NCI-H82 treated with DMSO at 0.1 percent for 48 hours (cell line): Measurements from ENCODE around the gene NDUFAF8.
"Not testable (repeated sequence)": the region's sequence is repeated elsewhere in the genome, so short reads cannot be mapped to it uniquely, and the experiment has no call there.

Source experiments
- DNase-seq: peaks from one replicate; lab custom pipeline; 2025; ENCODE audit not compliant: unreplicated experiment; lab: John Stamatoyannopoulos, UW

Gene NDUFAF8

DNA sequence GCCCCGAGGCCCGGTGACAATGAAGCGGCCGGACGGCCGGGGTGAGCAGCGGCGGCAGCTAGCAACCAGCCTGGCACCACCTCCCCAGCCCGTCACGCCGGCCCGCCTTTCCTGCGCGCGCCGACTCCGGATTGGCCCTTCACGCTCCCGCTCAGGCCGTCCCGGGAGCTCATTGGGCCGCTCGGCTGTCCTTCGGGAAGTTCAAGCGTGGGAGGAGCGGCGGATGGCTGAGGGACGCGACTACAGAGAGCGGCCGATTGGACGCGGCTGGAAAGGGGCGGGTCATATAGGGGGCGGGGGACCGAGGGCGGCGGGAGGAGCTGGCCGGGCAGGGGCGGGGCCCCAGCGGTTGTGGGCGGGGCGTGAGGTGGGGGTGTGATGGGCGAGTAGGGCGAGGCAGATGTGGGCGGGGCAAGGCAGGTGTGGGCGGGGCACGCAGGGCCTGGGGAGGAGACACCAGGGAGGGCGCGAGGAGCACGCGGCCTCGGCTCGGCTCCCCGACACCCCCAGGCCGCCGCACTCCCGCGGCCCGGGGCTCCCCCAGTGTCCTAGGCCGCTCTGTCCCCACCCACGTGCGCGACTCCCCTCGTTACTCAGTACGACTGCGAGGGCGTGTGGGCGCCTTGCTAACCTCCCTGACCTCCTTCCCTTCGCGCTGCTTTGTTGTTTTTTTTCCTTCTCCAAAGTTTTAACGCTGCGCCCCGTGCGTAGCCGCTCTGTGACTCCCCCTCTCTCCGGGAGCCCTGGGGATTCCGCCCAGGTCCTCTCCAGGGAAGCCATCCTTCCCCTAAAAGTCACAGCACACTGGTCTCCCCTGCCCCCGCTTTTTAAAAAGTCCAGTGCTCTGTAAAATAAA is 16.0 kb upstream of the NDUFAF8 start, which contains the start of gene CEP131:
CEP131 (minus strand) TSS at position 60 of the 856 bp plus-strand sequence. CDS start 2,909 bp downstream, outside the sequence.
- peak; percentile 91 for DNase-seq

DNA sequence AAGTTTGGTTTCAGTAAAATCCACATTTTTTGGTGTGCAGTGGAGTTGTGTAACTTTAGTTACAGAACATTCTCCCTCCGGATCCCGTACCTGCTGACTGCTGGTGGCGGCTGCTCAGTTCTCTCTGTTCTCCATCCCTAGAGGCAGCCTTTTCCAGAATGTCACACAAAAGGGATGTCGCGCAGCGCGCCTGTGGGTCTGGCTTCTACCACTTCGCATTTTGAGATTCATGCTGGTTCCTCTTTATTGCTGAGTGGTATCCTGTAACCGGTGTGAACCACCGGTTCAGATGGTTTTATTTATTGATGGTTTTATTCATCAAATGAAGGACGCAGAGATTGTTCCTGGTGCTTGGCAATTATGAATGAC is 15.4 kb upstream of the NDUFAF8 start:
- no peak for DNase-seq

DNA sequence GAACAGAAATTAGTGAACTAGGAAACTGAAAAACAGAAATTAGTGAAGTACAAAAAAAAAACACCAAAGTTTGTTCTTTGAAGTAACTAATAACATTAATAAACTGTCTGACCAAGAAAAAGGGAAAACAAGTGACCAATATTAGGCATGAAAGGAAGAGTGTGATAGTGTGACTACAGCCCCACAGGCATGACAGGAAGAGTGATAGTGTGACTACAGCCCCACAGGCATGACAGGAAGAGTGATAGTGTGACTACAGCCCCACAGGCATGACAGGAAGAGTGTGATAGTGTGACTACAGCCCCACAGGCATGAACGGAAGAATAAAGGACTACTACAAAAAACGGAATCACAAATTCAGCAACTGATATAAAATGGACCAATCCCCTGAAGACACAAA is 11.5 kb upstream of the NDUFAF8 start:
- DNase-seq = not testable (repeated sequence)

DNA sequence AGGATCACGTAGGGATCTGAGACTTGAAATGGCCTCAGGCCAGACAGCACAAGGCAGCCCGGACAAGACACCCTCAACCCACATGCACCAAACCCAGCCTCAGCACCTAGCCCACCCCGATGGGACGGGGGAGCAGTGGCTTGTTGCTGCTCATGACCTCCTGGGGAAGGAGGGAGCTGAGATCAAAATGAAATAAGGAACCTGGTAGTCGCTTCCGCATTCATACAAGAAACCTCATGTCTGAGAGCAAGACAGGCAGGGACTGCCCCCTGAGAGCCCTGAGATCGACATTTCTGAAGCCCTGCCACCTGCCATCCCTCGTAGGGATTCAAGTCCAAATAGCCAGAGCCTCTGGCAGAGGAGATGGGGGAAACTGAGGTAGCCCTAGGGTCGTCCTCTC is 10.7 kb upstream of the NDUFAF8 start:
- DNase-seq = no peak

DNA sequence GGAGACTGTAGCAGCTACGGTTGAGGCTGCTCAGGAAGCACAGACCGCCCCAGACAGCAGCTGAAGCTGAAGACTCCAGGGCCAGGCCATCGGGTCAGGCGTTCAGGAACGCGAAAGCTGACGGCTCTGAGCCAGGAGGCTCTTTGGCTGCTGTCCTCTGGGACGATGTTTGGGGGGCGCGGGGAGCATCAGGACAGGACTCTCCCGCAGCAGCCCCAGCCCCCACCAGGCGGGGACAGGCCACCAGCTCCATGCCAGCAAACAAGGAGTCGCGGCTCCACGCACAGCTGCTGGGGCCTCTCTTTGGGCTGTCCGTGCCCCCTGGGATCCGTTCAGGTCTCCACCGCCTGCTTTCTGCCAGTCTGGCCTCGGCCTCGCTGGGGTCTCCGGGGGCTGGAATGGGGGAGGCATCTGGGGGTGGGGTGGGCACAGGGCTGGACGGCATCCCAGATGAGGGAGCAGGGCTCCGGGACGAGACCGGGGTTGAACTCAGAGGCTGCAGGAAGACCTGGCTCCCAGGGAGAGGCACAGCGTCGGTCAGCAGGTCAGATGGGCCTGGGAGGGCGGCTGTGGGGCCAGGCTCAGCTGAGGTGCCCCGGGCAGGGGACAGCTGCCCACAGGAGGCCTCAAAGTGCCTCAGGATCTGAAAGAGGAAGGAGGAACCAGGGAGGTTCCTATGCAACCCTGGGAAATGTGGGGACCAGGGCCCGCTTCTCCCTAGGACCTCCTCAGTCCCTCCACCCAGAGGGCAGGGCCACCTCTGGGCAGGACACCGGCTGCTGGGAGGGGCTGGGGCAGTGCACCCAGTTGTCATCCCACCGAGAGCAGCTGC is 10.1 kb upstream of the NDUFAF8 start:
- DNase-seq = no peak

DNA sequence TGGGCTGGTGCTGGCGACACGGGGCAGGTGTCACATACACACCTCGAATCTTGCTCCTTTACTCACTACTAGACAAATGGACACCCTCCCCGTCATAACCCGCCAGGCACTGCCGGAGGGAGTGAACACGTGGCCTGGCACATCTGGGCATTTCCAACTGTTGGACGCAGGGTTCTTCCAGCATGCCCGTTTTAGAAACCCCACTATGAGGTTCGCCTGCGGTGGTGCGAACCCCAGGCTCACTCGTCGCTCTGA is 9.5 kb upstream of the NDUFAF8 start:
- DNase-seq = no peak

DNA sequence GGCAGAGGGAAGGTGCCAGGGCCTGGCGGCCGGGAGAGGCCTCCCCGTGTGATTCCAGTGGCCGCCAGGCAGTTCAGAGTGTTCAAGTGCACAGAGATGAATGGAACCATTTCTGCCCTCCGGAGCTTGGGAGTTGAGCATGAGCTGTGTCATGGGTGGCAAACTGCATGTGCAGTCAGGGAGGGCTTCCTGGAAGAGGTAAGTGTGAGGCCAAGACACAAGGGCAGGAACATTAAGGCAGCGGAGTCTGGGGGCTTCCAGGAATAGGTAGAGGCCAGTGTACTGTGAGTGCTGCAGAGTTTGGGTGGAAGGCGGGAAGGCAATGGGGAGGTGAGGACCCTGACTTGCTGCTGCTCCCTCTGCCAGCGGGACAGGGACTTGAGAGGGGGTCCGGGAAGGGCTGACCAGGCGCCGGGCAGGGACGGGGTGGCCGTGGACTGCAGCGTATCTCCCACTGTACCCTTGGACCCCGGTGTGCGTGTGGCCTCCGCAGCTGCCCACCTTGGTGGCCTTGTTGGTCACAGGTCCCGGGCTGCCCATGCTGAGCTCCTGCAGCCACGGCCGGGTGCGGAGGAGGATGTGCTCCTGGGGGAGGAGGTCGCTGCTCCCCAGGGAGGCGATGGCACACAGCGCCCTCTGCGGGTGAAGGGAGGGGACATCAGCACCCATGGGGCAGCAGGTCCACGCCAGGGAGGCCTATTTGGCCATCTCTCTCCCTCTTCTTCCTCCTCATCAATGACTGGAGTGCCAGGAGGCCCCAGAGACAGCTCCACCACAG is 8.9 kb upstream of the NDUFAF8 start:
- DNase-seq = no peak

DNA sequence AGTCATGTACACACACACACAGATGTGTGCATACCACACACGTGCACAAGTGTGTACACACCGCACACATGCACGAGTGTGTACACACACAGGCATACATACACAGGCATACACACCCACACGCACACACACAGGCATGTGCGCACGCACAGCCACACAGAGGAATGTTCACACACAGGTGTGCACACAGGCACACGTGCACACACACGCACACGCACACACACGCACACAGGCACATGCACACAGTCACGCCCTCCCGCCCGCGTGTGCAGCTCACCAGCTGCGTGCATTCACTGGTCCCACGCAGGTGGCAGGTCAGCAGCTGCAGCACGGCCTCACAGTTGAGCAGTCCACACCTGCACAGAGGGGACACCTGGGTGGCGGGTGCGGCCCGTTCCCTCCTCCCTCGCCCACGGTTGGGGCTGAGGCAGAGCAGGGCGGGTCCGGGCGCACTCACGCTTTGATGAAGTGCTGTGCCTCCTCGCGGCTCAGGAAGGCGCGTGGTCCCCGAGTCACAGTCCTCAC is 7.9 kb upstream of the NDUFAF8 start:
- DNase-seq = no peak

DNA sequence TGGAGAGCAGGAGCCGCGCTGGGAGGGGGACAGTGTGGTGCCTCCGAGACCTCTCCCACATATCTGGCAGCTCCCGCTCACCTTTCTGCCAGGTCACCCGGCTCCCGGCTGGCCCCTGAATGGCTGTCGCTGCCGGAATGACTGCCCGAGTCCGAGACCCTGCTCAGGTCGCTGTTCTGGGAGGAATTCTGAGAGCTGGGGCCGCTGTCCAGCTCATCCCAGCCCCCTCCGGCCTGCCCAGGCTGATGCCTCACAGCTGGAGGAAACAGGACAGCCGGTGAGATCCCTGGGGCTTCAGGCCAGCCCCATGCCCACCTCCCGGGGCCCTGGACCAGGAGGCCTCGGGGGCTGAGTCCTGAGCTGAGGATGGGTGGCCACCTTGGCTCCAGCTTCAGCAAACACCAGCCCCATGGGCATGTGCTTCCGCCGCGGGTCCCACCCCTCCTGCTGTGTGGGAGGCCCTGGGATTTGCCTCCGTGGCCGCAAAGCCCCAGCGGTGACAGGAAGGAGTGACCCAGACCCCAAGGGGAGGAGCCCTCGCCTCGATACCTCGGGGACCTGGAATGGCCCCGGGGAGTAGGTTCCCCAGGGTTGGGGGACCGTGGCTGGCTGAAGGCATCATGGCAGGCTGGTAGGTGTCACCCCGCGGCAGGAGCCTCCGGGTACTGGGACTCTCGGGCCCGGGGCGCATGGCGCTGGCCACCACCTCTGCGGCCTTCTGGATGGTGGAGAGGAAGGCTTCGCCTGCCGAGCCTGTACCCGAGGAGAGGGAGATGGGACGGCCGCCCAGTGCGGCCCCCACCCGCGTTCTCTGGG is 7.1 kb upstream of the NDUFAF8 start:
- DNase-seq = no peak

DNA sequence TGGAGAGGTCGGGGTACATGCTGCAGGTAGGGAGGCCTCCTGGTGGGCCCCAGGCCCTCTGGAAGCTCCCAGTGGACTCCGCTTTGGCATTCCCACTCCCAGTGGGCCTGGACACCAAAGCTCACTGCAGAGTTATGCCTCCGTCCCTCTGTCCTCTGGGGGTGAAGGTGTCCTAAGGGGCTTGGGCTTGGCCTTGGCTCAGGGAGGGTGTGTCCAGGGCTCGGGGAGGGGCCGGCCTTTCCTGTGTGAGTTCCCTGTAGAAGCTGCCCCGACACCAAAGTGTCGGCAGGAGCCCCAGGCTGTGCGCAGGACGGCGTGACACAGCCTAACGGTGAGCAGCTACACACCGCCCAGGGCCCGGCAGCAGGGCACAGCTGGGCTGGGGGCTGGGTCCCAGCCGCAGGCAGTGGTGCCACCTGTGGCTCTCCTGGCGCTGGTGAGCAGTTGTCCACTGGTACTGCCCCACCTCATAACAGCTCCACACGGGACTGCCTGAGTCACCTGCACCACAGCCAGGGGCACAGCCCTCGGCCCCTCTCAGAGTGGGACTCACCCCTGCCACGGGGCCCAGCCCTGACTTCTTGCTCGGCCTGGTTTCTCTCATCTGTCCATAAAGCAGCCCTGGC is 6.4 kb upstream of the NDUFAF8 start:
- DNase-seq = no peak

DNA sequence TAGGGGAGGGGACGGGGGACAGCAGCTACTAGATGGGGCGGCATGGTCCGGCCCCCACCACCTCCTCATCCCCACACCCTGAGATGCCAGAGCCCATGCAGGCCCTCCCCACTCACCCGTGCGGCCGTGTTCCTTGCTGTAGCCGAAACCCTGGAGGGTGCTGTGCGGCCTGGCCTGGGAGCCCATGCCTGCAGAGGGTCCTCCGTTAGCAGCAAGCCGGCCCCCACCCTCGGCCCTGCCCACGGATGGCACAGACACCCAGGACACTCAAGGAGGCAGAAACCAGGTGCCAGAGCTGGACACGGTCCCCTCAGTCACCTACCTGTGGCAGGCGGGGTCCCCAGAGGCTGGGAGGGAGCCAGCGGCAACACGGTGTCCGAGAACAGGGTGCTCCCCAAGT is 5.8 kb upstream of the NDUFAF8 start:
- DNase-seq = no peak

DNA sequence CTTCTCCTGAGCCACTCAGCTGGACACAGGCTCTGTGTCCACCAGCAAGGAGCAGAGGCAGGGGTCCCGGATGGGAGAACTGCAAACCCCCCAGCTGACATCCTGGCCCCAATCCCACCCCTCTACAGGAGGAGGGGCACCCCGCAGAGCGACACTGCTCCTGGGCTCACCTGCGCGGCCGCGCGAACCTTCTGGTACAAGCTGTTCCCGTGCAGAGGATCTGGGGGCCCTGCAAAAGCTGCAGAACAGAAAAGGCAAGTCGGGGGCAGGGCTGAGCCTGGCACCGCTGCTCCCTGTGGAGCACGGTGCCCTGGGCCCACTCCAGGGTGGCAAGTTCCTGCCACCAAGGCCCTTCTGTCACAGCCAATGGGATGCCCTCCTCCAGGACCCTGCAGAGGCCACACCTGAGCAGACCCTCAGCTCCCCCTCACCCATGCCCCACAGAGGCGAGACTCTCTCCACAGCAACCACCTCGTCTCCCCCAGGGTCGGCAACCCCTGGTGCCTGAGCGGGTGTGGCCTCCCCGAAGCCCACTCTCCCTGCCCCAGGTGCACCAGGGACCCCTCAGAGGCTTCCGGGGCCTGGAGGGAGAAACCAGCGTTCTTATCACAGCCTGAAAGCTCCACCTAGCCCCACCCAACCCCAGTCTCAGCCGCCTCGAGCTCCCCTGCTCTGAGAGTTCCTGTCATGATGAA is 5.2 kb upstream of the NDUFAF8 start:
- DNase-seq = no peak

DNA sequence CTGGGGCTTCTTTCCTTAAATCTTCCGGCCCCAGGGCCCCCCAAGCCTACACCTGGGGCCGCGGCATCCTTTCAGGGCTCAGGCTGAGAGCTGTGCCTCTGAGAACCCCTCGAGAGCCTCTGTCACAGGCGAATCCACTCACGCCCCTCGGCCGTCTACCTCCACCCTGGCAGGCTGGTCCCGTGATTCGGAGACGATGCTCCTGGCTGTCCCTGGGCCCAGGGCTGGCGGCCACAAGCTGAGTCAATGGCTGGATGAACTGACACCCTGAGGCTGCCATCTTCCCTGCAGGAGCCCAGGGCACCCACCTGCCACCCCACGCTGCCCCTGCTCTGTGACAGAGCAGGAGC is 4.6 kb upstream of the NDUFAF8 start:
- no peak for DNase-seq

DNA sequence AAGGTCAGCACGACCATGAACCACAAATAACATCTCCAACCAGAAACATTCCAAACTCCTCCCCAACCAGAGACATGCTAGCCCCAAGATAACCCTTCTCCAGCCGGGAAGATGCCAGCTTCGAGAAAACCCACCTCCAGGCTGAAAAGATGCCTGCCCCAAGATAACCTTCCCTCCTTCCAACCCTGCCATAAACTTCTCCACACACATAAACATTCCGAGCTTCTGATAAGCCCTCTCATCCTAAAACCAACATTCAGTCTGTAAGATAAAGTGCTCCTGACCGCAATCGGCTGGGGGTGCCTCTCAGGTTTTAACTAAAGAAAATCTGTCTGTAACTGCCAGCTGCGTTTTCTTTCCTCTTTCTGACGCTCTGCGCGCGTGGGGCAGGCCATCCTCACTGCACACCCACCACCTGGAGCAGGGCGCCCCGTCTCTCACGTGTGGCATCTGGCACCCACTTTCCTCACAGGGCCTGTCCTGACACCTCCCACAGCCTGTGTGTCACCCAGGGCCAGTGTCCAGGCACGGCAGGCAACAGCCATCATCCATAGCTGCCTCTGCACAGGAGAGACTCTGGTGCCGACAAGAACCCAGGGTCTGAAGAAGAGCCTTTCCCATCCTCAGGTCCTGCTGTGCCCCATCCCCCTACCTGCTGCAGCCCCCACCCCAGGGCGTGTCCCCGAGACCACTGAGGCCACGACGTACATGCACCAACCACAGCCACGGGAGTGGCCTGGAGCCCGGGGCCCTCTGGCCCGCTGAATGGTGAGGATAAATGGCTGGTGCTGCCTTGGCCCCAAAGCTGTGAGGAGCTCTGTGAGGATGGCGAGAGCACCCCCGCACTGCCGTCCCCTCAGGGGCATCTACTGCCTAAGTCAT is 3.9 kb upstream of the NDUFAF8 start:
- no peak for DNase-seq

DNA sequence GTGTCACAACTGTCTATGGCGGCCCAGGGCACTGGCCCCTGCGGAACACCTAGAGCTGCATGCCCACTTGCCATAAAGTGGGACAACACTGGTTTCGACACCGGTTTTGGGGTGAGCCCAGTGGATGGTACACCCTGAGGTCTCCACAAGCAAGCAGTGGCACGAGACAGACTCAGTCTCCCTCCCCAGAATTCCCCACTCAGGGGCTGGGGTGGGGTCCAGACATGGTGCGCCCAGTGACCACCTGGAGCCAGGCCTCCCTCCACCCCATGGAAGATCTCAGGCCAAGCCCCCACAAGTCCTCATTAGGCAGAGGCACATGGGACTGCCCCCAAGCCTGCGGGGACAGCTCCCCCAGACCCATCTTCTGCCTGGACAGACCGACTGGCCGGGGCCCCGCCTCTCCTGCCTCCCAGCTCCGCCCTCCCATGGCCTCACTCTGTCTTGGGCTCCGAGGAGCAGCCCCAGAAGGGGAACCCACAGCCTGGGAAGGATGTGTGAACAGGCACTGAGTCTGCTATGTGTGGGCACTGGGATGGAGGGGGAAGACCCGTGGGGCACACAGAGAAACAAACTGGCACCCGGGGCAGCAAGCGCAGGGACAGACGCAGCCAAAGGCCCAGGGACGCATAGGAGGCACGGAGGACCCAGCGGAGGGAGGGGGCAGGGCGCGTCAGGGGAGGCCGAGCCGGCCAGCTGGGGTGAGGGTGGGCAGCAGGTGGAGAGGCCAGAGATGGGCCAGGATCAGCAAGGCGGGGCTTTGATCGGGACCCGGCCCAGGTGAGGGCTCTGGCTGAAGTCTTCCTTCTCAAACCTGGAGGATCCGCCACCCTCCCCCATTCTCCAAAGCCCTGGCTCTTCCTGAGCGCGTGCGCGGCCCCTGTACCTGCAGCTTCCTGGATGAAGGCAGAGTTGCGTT is 3.0 kb upstream of the NDUFAF8 start:
- DNase-seq = no peak

DNA sequence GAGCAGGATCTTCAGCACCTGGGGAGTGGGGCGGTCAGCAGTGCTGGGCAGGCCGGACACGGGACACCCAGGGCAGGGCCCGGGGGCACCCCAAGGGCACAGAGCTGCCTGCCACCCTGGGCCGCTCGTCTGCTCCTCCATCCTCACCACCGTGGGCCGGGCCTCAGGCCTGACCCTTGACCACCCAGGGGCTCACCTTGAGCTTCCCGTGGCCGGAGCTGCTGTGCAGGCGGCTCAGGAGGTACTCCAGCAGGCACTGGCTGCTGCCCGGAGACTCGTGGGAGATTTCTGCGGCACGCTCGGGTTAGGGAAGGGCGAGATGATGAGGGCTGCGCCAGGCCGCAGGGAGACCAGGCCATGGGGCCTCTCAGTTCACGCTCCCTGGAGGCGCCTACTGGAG is 2.3 kb upstream of the NDUFAF8 start:
- no peak for DNase-seq

DNA sequence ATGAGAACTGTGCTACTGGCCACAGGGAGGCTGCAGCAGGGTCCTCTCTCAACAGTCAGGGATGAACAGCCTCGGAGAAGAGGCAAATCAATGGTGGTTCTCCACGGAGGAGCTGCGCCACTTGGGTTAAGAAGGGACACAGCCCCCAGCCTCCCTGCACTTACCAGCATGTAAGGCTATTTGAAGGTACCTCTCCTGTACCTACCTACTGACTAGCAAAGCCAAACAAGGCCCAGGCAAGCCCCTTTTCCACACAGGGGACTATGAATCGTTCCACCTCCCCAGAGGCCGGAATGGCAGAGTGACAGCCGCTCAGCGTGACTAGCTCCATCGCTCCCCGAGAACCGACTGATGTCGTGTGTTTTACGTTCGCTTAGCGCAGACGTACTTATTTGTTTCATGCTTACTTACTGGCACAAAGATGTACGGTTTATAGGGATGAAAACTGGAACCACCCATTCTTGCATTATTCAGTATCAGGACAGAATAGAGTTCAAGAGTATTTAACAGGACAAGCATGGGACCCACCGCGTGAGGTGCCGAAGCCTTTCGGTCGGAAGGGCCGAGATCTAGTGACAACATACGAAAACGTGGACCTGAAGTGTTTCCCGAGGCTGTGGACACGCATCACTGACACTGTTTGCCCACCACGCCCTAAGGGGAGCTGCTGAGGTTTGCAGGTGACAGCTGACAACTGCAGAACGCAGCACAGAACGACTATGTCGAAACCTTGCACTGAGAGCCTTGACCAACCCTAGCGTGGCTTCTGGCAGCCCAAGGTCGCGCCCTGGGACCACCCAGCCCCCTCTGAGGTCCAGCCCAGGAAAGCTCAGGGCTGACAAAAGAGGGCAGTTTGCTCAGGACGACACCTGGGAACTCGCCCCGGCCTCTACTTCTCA is 1.3 kb upstream of the NDUFAF8 start:
- DNase-seq = no peak
